ES-I3 (cell line): ENCODE measurements around the gene TMEM218.

Experiments
- H3K36me3 ChIP-seq: 2 replicates; pipeline ENCODE4 v1.6.1; 2013; ENCODE audit warnings: mild to moderate bottlenecking, low read length, control low read depth, moderate library complexity; ENCODE audit not compliant: insufficient read depth
- H3K4me1 ChIP-seq: 2 replicates; pipeline ENCODE4 v1.6.1; 2013; ENCODE audit warnings: mild to moderate bottlenecking, control low read depth, low read length; ENCODE audit not compliant: insufficient read depth
- H3K9ac ChIP-seq: 2 replicates; pipeline ENCODE4 v1.6.1; 2013; ENCODE audit warnings: low read depth, mild to moderate bottlenecking, low read length, moderate library complexity
- H3K9me3 ChIP-seq: 2 replicates; pipeline ENCODE4 v1.6.1; 2013; ENCODE audit warnings: mild to moderate bottlenecking, low read length, moderate library complexity; ENCODE audit not compliant: control insufficient read depth, insufficient read depth

Gene TMEM218

GRCh38 chr11:125141178-125141577 is 29.8 kb upstream of the TMEM218 start:
- Histone ChIP-seq H3K9ac (no peak overlapping the region), H3K9me3 (no peaks in the 10 kb centered on the region), H3K4me1 (peaks cover 27% of the 10 kb centered on the region), H3K36me3 (no peaks in the 10 kb centered on the region)

- Histone ChIP-seq H3K36me3 (no peaks in the 10 kb centered on the region), H3K9me3 (no peaks in the 10 kb centered on the region), H3K9ac (no peak overlapping the region), H3K4me1 (peaks cover 27% of the 10 kb centered on the region)
Observed at GRCh38 chr11:125140233-125140632, 28.8 kb upstream of the TMEM218 start.

GRCh38 chr11:125139778-125140177 is 28.4 kb upstream of the TMEM218 start:
- Histone ChIP-seq H3K4me1 (peaks cover 27% of the 10 kb centered on the region), H3K9me3 (no peaks in the 10 kb centered on the region), H3K36me3 (no peaks in the 10 kb centered on the region), H3K9ac (no peak overlapping the region)

GRCh38 chr11:125138966-125139365 is 27.5 kb upstream of the TMEM218 start:
- Histone ChIP-seq H3K9ac (no peak overlapping the region), H3K36me3 (no peaks in the 10 kb centered on the region), H3K4me1 (peaks cover 27% of the 10 kb centered on the region), H3K9me3 (no peaks in the 10 kb centered on the region)

GRCh38 chr11:125136001-125136400 is 24.6 kb upstream of the TMEM218 start:
- Histone ChIP-seq H3K36me3 (no peaks in the 10 kb centered on the region), H3K4me1 (peaks cover 19% of the 10 kb centered on the region), H3K9ac (no peak overlapping the region), H3K9me3 (no peaks in the 10 kb centered on the region)

GRCh38 chr11:125132596-125132995 is 21.2 kb upstream of the TMEM218 start:
- Histone ChIP-seq H3K4me1 (no peaks in the 10 kb centered on the region), H3K9ac (no peak overlapping the region), H3K9me3 (no peaks in the 10 kb centered on the region), H3K36me3 (no peaks in the 10 kb centered on the region)

- Histone ChIP-seq H3K9me3 (no peaks in the 10 kb centered on the region), H3K36me3 (no peaks in the 10 kb centered on the region), H3K4me1 (no peaks in the 10 kb centered on the region), H3K9ac (no peak overlapping the region)
Observed at GRCh38 chr11:125132071-125132470, 20.6 kb upstream of the TMEM218 start.

GRCh38 chr11:125129316-125129993 is 18.0 kb upstream of the TMEM218 start:
- no peaks in the 10 kb centered on the region for H3K4me1 ChIP-seq
- H3K9me3 ChIP-seq = no peaks in the 10 kb centered on the region
- no peak overlapping the region for H3K9ac ChIP-seq
- H3K36me3 ChIP-seq = no peaks in the 10 kb centered on the region

- H3K9ac ChIP-seq = no peak overlapping the region
- no peaks in the 10 kb centered on the region for H3K9me3 ChIP-seq
- H3K36me3 ChIP-seq = no peaks in the 10 kb centered on the region
- H3K4me1 ChIP-seq = no peaks in the 10 kb centered on the region
Observed at GRCh38 chr11:125128450-125128849, 17.0 kb upstream of the TMEM218 start.

GRCh38 chr11:125124618-125124992 is 13.2 kb upstream of the TMEM218 start:
- H3K4me1 ChIP-seq = no peaks in the 10 kb centered on the region

GRCh38 chr11:125123947-125124617 is 12.7 kb upstream of the TMEM218 start:
- Histone ChIP-seq H3K36me3 (no peaks in the 10 kb centered on the region), H3K9me3 (no peaks in the 10 kb centered on the region), H3K4me1 (no peaks in the 10 kb centered on the region), H3K9ac (peak overlapping the region; percentile 16; the same call in 1 of the 2 replicates)

More at GRCh38 chr11:125124618-125124992, 13.2 kb upstream of the TMEM218 start:
- no peaks in the 10 kb centered on the region for H3K9me3 ChIP-seq
- H3K9ac ChIP-seq = no peak overlapping the region
- H3K36me3 ChIP-seq = no peaks in the 10 kb centered on the region

GRCh38 chr11:125123194-125123946 is 11.9 kb upstream of the TMEM218 start:
- Histone ChIP-seq H3K9ac (peak overlapping the region; percentile 16; the same call in 1 of the 2 replicates), H3K4me1 (no peaks in the 10 kb centered on the region), H3K36me3 (no peaks in the 10 kb centered on the region), H3K9me3 (no peaks in the 10 kb centered on the region)

GRCh38 chr11:125117429-125117828 is 6.0 kb upstream of the TMEM218 start:
- Histone ChIP-seq H3K36me3 (no peaks in the 10 kb centered on the region), H3K4me1 (no peaks in the 10 kb centered on the region), H3K9ac (no peak overlapping the region), H3K9me3 (no peaks in the 10 kb centered on the region)

GRCh38 chr11:125114518-125114917 is 3.1 kb upstream of the TMEM218 start:
- H3K9me3 ChIP-seq = no peaks in the 10 kb centered on the region
- H3K36me3 ChIP-seq = no peaks in the 10 kb centered on the region
- H3K4me1 ChIP-seq = no peaks in the 10 kb centered on the region
- H3K9ac ChIP-seq = no peak overlapping the region
